Sigmoid colon (tissue), 7 donors: Measurements from ENCODE around the gene SRXN1. TPM values are rescaled to one million over a fixed set of nuclear protein-coding genes. Genes with fewer than 3 reads are reported as not detected.

Source experiments
- DNase-seq: peaks from one replicate; pipeline ENCODE4 v3.0.0-alpha.2; 2019
- H3K27ac ChIP-seq, 4 donors: fragments of 200-600 bp; sonication (generic); one replicate each; pipeline ENCODE4 v1.5.1; 2016 to 2019; ENCODE audit warnings: mild to moderate bottlenecking in 1 of 4
- H3K27me3 ChIP-seq, 3 donors: fragments of 200-600 bp; sonication (generic); one replicate each; pipeline ENCODE4 v1.5.1; 2019; ENCODE audit warnings: mild to moderate bottlenecking in 1 of 3
- H3K36me3 ChIP-seq, 4 donors: fragments of 200-600 bp; sonication (generic); one replicate each; pipeline ENCODE4 v1.5.1; 2016 to 2019
- H3K4me1 ChIP-seq, 4 donors: fragments of 200-600 bp; sonication (generic); one replicate each; pipeline ENCODE4 v1.5.1; 2017 to 2019
- H3K4me3 ChIP-seq, 4 donors: fragments of 200-600 bp; sonication (generic); one replicate each; pipeline ENCODE4 v1.5.1; 2017 to 2019; ENCODE audit warnings: mild to moderate bottlenecking in 2 of 4, moderate library complexity in 1 of 4
- H3K9me3 ChIP-seq, 4 donors: fragments of 200-600 bp in 3 of 4; sonication (generic) in 3 of 4; one replicate each; pipeline versions ENCODE4 v1.5.1 to v1.6.1; 2013 to 2019
- CTCF ChIP-seq, 4 experiments: fragments of 450-650 bp in 3 of 4; fragments of 200-600 bp in 1 of 4; IDR thresholded peaks; one replicate each; pipeline ENCODE4 v1.5.1; 2016 to 2019; ENCODE audit warnings: antibody characterized with exemption in 4 of 4, mild to moderate bottlenecking in 3 of 4, moderate library complexity in 2 of 4
- EP300 ChIP-seq, 4 donors: sonication (generic); formaldehyde crosslinking; IDR thresholded peaks; one replicate each; pipeline ENCODE4 v1.6.1; 2017; ENCODE audit warnings: antibody characterized with exemption in 4 of 4
- POLR2A ChIP-seq, 2 donors: fragments of 450-650 bp; IDR thresholded peaks; one replicate each; pipeline ENCODE4 v1.6.1; 2016; ENCODE audit warnings: antibody characterized with exemption in 2 of 2, mild to moderate bottlenecking in 2 of 2, moderate library complexity in 2 of 2
- POLR2AphosphoS5 ChIP-seq, 4 donors: sonication (generic); formaldehyde crosslinking; IDR thresholded peaks; one replicate each; pipeline ENCODE4 v1.6.1; 2017; ENCODE audit warnings: antibody characterized with exemption in 4 of 4
- WGBS, 2 donors: extraction: QIAGEN DNeasy Blood & Tissue Kit; methylation state at CpG; one replicate each; pipeline ENCODE4 v1.1.7; 2013; 5-methylcytosine and 5-hydroxymethylcytosine counted together
- intact Hi-C: fragments of 100-400 bp; cut with DNase I; formaldehyde crosslinking; loops from one replicate; pipeline ENCODE4 v1.15.1; 2023
- polyA plus RNA-seq, 3 donors: library from polyadenylated mRNA; stranded (reverse); fragments of 200-250 nt; gene quantifications; one replicate each; pipeline ENCODE4 v1.2.3, GENCODE V29; 2013
- total RNA-seq, 4 donors: library from RNA; depleted of rRNA; stranded (reverse); fragments of >200 nt; gene quantifications; one replicate each; pipeline ENCODE4 v1.1.0, GENCODE V29; 2016
- donor health status: healthy with polysubstance abuse.
- donor health status: Bipolar disorder and iron deficiency.
- donor health status: healthy.

Gene SRXN1
- total and polyA plus RNA-seq, 7 donors, result 16.8 to 35.6 (median 27.5) TPM

- H3K4me3 ChIP-seq, result no peak overlapping the region
- DNase-seq, result no peak
- no peaks in the 10 kb centered on the region for H3K9me3 ChIP-seq
- intact Hi-C loops, result no loop called here
- peaks cover 19 to 67% (median 58%) of the 10 kb centered on the region in 3 donors for H3K27me3 ChIP-seq
- TF ChIP-seq POLR2AphosphoS5 (IDR thresholded peaks at IDR 0.05) (no peak), POLR2A (IDR thresholded peaks at IDR 0.05) (no peak), EP300 (IDR thresholded peaks at IDR 0.05) (no peak), CTCF (IDR thresholded peaks at IDR 0.05) (no peak)
- H3K36me3 ChIP-seq, result no peaks in the 10 kb centered on the region
- peaks cover 0 to 4% (median 0%) of the 10 kb centered on the region in 4 donors for H3K4me1 ChIP-seq
- 16 to 26% methylated on average over 8 of the region's 8 CpGs for WGBS, 2 donors
- no peak overlapping the region for H3K27ac ChIP-seq
Measured at GRCh38 chr20:611843-612185, 41.2 kb downstream of the SRXN1 start.

DNA sequence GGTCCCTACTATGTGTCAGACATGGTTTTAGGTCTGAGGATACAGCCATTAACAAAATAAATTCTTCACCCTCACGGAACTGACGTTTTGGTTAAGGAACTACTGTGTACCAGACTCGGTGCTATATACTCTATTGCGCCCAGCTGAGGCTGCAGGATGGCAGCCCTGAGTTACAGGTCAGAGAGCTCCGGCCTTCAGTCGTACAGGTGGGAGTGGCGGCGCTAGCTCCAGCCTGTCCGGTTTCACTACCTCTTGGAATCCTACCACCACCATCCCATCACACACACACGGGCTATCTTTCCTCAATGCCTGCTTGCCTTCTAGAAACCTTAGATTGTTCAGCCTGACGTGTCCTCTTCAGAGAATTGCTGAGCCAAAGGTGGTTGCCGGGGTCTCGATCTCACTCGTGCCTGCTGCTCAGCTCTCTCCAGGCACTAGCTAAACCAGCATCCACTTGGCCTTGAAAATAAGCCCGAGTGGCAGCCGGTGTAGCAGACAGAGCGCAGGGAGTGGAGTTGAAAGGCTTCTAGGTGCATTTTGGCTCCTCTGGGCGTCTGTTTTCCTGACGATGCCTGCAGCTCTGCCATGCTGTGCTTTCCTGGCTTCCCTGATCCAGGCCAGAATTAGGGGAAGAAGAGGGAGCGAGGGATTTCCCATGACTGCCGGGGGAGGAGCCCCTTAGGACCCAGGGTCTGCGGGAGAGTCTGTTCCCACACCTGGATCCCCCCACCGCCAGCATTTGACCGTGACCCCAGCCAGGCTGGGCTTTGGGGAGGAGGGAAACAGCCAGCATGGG, 41.8 kb downstream of the SRXN1 start:
- DNase-seq, result no peak
- 23 to 30% methylated on average over 24 of the region's 24 CpGs for whole genome bisulfite sequencing, 2 donors

GRCh38 chr20:610130-611046, 42.6 kb downstream of the SRXN1 start, which contains the start of gene TCF15:
TSS of gene TCF15 (minus strand) at chr20:610309. CDS start at chr20:610237, 72 bp downstream.
- intact Hi-C loops, result no loop called here
- DNase-seq, result no peak
- no peak for TF ChIP-seq EP300 (IDR thresholded peaks at IDR 0.05)
- Histone ChIP-seq H3K27ac (peak within 1 kb of the TSS in 1 of 4 donors; percentile 27), H3K27me3 (peaks cover 19 to 66% (median 58%) of the 10 kb centered on the region in 3 donors), H3K4me3 (peak within 1 kb of the TSS in 3 of 4 donors; percentile 23 to 33 (median 26)), H3K9me3 (no peaks in the 10 kb centered on the region), H3K4me1 (peaks cover 0 to 4% (median 0%) of the 10 kb centered on the region in 4 donors), H3K36me3 (no peaks in the 10 kb centered on the region)
- 9 to 21% methylated on average over 84 of the region's 84 CpGs for WGBS, 2 donors

More for the DNA sequence above, 41.8 kb downstream of the SRXN1 start:
- peaks cover 19 to 63% (median 58%) of the 10 kb centered on the region in 3 donors for H3K27me3 ChIP-seq
- H3K4me3 ChIP-seq, result no peak overlapping the region
- no peaks in the 10 kb centered on the region for H3K36me3 ChIP-seq
- no peak for TF ChIP-seq POLR2A (IDR thresholded peaks at IDR 0.05)
- intact Hi-C loops, result no loop called here
- no peak overlapping the region for H3K27ac ChIP-seq
- H3K4me1 ChIP-seq, result peaks cover 0 to 4% (median 0%) of the 10 kb centered on the region in 4 donors
- H3K9me3 ChIP-seq, result no peaks in the 10 kb centered on the region

DNA sequence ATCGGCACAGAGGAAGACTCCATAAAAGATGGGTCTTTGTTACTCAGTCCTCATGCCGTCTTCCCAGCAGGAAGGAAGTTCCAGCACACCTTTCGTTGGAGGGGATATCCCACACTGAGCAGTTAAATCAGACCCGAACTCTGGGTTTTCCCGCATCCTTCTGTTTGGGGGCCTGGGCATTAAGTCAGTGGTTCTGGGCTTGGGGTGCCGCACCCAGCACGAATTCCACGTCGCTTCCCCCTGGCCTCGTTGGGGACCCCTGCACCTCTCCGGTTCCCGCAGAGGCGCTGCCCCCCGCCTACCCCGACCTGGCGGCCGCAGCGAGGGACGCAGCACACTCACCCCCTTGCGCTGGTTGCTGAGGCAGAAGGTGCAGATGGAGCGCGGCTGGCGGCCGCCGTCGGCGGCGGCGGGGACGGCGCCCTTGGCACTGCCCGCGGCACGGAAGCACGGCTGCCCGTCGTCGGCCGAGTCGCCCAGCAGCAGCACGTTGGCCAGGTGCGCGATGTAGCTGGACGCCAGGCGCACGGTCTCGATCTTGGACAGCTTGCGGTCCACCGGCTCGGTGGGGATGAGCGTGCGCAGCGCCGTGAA, 43.5 kb downstream of the SRXN1 start:
- peak overlapping the region in 3 of 4 donors; percentile 23 to 33 (median 26) for H3K4me3 ChIP-seq
- intact Hi-C loops, result no loop called here
- DNase-seq, result no peak
- WGBS, 2 donors, result 9 to 21% methylated on average over 53 of the region's 54 CpGs
- peak overlapping the region in 1 of 4 donors; percentile 27 for H3K27ac ChIP-seq
- H3K36me3 ChIP-seq, result no peaks in the 10 kb centered on the region
- H3K4me1 ChIP-seq, result peaks cover 0 to 4% (median 0%) of the 10 kb centered on the region in 4 donors
- no peaks in the 10 kb centered on the region for H3K9me3 ChIP-seq
- TF ChIP-seq POLR2A (IDR thresholded peaks at IDR 0.05) (no peak), POLR2AphosphoS5 (IDR thresholded peaks at IDR 0.05) (no peak)
- H3K27me3 ChIP-seq, result peaks cover 19 to 64% (median 58%) of the 10 kb centered on the region in 3 donors

GRCh38 chr20:608970-609369, 44.0 kb downstream of the SRXN1 start:
- H3K4me3 ChIP-seq, result peak overlapping the region in 3 of 4 donors; percentile 23 to 33 (median 26)
- no peaks in the 10 kb centered on the region for H3K9me3 ChIP-seq
- no peaks in the 10 kb centered on the region for H3K36me3 ChIP-seq
- intact Hi-C loops, result no loop called here
- H3K27ac ChIP-seq, result peak overlapping the region in 1 of 4 donors; percentile 27
- H3K4me1 ChIP-seq, result peaks cover 0 to 4% (median 0%) of the 10 kb centered on the region in 4 donors
- 76 to 79% methylated on average over 8 of the region's 8 CpGs for WGBS, 2 donors
- TF ChIP-seq EP300 (IDR thresholded peaks at IDR 0.05) (no peak), POLR2AphosphoS5 (IDR thresholded peaks at IDR 0.05) (no peak), CTCF (IDR thresholded peaks at IDR 0.05) (no peak), POLR2A (IDR thresholded peaks at IDR 0.05) (no peak)
- DNase-seq, result no peak
- peaks cover 19 to 61% (median 58%) of the 10 kb centered on the region in 3 donors for H3K27me3 ChIP-seq
